ENCODE measurements around the gene TMEM43. TPM values are rescaled to one million over a fixed set of nuclear protein-coding genes. Genes with fewer than 3 reads are reported as not detected.

TMEM43 gene
- total and polyA plus RNA-seq, 2 of the 13 experiments (the other 11 are each of a cell fraction or from before 2014, with no cell fraction given) = 48.9 to 50.5 TPM

DNA sequence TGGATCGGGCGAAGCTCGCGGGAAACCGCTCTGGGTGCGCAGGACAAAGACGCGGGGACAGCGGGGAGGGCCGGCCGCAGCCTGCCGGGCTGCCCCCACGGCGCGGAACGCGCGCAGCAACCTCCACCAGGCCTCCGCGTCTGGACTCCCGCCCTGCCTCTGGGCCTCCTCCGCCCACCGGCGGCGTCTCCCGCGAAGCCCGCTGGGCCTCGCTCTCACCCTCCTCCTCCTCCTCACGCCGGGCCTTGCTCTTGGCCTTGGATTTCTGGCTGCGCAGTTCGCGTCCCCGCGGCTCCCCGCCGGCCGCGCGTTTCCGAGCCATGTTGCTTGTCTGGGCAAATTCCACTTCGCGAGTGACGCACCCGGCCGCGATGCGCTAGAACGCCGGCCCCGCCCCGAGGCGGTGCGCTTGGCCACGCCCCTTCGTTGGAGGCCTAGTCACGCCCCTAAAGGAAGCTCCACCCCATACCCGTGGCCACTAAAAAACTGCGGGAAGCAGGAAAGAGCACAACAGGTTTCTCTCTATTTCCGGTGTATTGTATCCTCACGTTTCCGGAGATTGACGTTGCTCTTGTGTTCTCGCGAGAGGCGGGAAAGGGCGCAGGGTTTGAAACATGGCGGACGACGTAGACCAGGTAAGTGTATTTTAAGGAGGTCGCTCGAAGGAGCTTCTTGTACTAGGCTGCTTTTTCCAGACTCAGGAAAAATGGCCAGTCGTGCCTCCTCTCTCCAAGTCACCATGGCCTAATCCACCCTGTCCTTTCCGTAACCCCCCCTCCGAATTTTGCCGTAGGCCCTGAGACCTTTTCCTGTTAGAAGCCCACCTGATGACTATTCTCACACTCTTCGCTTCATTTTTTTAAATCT lies 53.6 kb downstream of the TMEM43 start, which contains the start of the genes LSM3 and XPC (continued):
- TF ChIP-seq, protein P1, sequence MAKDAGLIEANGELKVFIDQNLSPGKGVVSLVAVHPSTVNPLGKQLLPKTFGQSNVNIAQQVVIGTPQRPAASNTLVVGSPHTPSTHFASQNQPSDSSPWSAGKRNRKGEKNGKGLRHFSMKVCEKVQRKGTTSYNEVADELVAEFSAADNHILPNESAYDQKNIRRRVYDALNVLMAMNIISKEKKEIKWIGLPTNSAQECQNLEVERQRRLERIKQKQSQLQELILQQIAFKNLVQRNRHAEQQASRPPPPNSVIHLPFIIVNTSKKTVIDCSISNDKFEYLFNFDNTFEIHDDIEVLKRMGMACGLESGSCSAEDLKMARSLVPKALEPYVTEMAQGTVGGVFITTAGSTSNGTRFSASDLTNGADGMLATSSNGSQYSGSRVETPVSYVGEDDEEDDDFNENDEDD (CRISPR knock-in tag; IDR thresholded peaks at IDR 0.05; ENCODE audit: borderline replicate concordance) = peak; percentile 92
- TF ChIP-seq FOSL2 (CRISPR knock-in tag; IDR thresholded peaks at IDR 0.05) (peak; percentile 79), SNAPC2 (CRISPR knock-in tag; IDR thresholded peaks at IDR 0.05) (peak; percentile 64; the same call in 1 of the 2 replicates), XRCC5 (optimal IDR thresholded peaks at IDR 0.05; ENCODE audit: low read length) (peak; percentile 48), MEIS2 (CRISPR knock-in tag; IDR thresholded peaks at IDR 0.05) (peak; percentile 49), TP53 (CRISPR knock-in tag; conservative IDR thresholded peaks at IDR 0.05) (peak; percentile 93), ZNF253 (CRISPR knock-in tag; IDR thresholded peaks at IDR 0.05; ENCODE audit: borderline replicate concordance) (no peak), ZSCAN12 (CRISPR knock-in tag; IDR thresholded peaks at IDR 0.05) (no peak), CERS6 (CRISPR knock-in tag; IDR thresholded peaks at IDR 0.05) (no peak), ZNF616 (CRISPR knock-in tag; IDR thresholded peaks at IDR 0.05; ENCODE audit: low read depth) (peak; percentile 76; the same call in 1 of the 2 replicates), NR2F6 (IDR thresholded peaks at IDR 0.05) (no peak), NR2F6 (CRISPR knock-in tag; IDR thresholded peaks at IDR 0.05) (no peak), ZNF556 (CRISPR knock-in tag; IDR thresholded peaks at IDR 0.05; ENCODE audit: borderline replicate concordance) (peak; percentile 56; the same call in 1 of the 2 replicates), ZNF776 (CRISPR knock-in tag; IDR thresholded peaks at IDR 0.05) (no peak; the same call in 1 of the 2 replicates)
- TF ChIP-seq, protein P2, sequence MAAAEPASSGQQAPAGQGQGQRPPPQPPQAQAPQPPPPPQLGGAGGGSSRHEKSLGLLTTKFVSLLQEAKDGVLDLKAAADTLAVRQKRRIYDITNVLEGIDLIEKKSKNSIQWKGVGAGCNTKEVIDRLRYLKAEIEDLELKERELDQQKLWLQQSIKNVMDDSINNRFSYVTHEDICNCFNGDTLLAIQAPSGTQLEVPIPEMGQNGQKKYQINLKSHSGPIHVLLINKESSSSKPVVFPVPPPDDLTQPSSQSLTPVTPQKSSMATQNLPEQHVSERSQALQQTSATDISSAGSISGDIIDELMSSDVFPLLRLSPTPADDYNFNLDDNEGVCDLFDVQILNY (CRISPR knock-in tag; conservative IDR thresholded peaks at IDR 0.05) = peak; percentile 56
